GM19463 (cell line): ENCODE data around the gene PARVB.

Experiments
- ATAC-seq: cut with Tn5 transposase; IDR thresholded peaks from one replicate; pipeline ENCODE4 v1.9.1; 2021; ENCODE audit warnings: mild to moderate bottlenecking, moderate library complexity; ENCODE audit not compliant: unreplicated experiment

The PARVB gene, protein sequence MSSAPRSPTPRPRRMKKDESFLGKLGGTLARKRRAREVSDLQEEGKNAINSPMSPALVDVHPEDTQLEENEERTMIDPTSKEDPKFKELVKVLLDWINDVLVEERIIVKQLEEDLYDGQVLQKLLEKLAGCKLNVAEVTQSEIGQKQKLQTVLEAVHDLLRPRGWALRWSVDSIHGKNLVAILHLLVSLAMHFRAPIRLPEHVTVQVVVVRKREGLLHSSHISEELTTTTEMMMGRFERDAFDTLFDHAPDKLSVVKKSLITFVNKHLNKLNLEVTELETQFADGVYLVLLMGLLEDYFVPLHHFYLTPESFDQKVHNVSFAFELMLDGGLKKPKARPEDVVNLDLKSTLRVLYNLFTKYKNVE

DNA sequence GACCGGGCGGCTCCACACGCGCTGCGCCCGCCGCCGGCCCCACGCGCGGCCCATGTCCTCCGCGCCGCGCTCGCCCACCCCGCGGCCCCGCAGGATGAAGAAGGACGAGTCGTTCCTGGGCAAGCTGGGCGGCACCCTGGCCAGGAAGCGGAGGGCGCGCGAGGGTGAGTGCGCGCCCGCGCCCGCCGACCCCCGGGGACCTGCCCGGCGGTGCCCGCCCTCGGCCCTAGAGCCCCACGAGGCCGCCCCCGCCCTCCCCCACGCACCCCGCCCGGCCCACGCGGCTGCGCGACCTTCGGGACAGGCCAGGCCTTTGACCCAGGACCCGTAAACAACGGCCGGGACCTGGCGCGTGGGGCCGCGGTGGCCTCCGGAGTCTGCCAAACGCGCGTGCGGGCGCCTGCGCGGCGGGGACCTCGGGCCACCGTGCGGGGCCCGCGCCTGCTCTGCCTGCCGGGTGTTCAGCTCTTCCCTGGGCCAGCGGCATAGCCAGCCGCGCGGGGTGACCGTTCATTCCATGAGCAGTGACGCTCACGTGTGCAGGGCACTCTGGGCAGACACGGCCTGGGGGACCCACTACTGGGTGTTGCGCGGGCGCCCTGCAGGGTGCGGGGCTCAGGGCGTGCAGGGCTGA lies at the start of gene PARVB:
Gene PARVB, plus strand, starts transcription at position 15 of the 634 bp plus-strand sequence. Its CDS starts 38 bp downstream, at position 53.
- ATAC-seq = peak; percentile 6

DNA sequence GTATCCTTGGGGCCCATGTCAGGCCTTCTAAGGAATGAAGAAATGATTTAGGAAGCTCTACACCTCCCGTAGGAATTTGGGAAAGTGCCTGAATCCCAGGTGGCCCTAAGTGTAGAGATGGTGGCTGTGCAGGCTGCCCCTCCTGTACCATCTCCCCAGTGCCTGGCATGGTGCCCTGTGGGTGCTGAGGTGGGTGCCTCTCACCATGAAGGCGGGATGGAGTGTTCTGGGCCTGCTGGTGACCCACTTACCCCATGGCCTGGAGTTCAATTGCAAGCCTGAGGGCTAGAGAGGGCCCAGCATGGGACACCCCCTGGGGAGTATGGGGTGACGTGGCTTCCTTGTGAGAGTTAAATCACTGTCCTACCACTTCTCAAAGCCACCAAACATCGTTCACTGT lies 49.1 kb upstream of the PARVB start:
- no peak for ATAC-seq

DNA sequence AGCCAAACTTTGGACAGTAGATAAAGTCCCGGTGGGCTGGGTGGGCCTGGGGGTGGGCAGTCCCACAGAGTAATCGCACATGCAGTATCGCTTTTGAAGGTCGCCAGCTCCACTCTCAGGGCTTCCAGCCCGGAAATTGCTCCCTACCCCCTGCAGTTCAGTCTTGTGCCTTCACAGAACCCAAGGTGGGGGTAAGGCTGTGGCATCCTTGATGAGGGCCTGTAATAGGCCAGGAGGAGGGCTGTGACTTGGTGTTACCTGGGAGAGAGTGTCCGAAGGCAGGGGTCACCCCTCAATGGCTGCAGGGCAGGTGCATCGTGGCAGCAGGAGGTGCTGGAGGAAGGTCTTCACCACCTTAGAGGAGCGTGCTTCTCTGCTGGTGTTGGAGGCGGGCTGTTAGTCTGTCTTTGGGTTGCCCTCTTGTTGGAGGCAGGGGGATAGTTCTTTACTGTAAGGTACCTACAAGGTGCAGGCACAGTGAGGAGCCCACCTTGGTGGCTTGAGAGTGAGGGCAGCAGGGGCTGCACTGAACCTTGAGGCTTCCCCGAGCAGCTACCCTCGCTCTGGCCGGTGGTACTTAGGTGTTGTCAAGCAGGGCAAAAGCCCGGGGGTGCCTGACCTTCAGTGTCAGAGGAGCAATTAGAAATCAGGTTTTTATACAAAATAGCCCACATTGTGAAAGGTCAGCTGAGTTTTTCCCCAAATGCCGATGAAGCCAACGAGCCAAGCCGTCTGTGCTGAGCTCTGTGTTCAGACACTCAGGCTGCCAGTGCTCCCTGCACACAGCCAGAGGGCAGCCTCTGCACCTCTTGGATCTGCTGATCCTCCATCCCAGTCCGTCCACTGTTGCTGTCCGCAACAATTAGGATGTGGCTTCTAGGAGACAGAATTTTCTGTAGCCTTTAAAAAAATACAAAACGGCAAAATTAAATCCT lies 47.0 kb upstream of the PARVB start:
- no peak for ATAC-seq

DNA sequence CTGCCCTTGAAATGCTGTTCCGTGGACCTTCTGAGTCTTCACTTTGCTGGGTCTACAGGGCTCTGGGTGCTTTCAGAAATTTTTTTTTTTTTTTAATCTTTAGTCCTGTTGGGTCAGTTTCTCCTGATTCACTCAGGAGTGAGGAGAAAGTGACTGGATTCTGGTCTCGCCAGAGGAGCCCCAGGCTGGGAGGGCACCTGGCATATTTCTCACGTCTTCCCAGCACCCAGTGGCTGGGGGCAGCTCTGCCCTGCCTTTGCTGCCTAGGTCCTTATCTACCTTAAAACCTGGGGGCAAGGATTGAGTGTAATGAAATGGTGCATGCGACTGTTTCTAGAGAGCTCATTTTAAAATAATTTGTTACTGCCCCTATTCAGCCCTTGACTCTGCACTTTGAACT lies 45.5 kb upstream of the PARVB start:
- no peak for ATAC-seq

GRCh38 chr22:43980579-43980978 lies 43.5 kb upstream of the PARVB start:
- ATAC-seq = no peak

DNA sequence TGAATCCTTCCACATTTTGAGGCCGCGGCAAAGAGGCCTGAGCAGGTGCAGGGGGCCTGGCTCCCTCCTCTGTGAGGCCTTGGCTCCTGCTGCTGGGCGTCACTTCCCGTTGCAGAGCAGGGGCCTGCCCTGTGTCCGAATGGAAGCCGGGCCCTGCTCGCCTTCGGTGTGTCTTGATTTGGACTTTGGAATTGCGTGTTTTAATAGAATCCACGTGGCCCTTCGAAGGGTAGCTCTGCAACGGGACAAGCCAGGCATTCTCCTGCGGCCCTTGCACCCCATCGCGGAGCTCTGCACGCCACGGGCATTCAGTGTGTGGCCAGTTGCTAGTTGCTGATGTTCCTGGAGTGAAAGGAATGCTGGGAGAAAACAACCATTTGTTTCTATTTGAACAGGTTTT lies 43.1 kb upstream of the PARVB start:
- no peak for ATAC-seq

DNA sequence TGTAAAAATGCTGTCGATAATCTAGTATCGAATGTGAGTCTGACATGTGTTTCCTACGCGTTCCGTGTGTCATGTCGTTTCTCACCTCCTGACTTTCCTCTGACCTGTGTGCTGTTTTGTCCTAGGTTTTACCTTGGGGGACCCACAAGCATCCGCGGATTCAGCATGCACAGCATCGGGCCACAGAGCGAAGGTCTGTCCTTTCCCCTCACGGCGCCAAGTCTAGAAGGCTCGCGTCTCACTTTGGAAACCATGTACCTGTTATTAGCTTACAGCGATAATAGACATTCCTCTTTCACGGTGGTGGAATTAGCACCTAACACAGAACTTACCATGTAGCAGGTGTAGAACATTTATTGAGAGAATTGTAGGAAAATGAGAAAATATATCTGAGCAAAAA lies 40.3 kb upstream of the PARVB start:
- no peak for ATAC-seq

DNA sequence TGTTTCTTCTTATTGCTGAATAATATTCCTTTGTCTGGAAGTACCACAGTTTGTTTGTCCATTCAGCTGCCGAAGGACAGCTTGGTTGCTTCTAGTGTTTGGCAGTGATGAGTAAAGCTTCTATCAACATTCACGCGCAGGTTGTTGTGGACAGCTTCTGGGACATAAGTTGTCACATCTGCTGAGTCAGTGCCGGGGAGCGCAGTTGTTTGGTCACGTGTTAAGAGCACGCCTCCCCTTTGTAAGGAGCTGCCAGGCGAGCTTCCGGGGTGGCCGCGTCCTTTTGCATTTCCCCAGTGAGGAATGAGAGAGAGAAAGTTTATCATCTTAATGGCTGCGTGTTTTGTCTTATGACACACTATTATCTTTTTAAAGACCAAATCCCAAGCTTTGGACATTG lies 38.6 kb upstream of the PARVB start:
- ATAC-seq = no peak

- ATAC-seq = no peak
Measured at GRCh38 chr22:43988116-43988820, 35.8 kb upstream of the PARVB start.

GRCh38 chr22:43988960-43989359 lies 35.1 kb upstream of the PARVB start:
- ATAC-seq = no peak

DNA sequence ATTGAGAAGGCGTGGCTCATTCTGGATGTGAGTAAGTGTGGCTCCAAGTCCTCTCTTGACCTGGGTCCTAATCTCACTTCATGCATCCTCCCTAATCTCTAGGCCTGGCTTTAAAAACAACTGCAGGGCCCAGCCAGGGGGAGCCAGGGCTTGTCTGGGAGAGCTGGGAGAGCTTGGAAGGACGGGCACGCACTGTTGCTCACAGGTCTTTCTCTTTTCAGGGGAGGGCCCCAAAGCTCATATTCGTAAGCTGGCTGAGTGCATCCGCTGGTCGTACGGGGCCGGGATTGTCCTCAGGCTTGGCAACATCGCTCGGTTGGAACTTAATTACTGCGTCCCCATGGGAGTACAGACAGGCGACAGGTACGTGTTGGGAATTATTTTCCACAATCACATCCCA lies 34.1 kb upstream of the PARVB start:
- ATAC-seq = no peak

DNA sequence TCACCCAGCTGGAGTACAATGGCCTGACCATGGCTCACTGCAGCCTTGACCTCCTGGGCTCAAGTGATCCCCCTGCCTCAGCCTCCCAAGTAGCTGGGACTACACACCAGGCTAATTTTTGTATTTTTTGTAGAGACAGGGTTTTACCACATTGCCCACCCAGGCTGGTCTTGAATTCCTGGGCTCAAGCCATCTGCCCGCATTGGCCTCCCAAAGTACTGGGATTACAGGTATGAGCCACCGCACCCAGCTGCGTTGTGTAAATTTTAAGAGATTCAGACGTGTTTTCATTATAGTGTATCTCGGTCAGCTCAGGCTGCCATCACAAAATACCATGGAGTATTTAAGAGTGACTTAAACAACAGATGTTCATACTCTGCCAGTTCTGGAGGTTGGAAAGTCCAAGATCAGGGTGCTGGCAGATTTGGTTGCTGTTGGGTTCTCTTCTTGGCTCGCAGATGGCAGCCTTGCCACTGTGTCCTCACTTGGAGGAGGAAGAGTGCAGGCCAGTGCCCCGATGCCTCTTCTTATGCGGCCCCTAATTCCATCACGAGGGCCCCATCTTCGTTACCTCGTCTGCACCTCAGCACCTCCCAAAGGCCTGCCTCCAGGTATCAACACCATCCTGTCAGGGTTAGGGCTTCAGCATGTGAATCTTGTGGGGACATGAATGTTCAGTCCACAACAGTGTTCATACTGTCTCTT lies 32.6 kb upstream of the PARVB start:
- ATAC-seq = no peak

DNA sequence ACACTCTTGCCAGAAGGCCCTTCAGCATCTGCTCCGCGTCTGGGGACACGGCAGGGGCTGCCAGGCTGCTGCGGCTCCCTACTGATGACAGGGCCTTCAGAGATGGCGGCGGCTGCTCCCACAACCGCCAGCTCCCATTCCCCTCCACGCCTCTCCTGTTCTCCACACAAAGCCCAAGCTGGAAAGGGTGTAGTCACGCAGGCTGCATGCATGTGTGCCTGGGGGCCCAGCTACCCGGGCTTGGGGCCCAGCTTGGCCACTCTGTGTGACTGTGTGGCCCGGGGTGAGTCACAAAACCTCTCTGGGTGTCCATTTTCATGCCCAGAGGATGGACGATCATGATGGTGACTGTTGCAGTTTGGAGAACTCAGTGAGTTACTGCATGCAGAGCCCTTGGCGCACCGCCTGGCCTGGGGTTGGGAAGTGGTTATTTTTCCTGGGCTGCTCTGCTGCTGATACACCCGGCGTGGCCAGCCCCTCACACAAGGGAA lies 31.7 kb upstream of the PARVB start:
- no peak for ATAC-seq

GRCh38 chr22:43993072-43993760 lies 30.9 kb upstream of the PARVB start:
- ATAC-seq = no peak

DNA sequence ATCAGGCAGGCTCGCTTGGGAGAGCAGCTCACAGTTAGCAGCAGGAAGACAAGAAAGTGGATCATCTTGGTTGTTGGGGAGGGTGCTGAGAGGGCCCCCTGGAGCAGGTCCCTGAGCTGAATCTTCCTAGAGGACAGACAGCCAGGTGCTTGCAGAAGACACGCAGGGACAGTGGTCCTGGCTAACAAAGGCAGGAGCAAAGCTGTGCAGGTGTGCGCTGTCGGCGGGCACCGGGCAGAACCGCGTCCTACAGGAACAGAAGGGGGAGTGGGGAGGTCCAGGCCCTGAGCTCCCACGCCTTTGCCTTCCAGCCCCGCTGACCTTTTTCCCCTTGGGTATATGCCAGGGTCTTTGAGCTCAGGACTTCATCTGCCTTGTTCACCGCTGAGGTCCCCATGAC lies 30.1 kb upstream of the PARVB start:
- no peak for ATAC-seq

DNA sequence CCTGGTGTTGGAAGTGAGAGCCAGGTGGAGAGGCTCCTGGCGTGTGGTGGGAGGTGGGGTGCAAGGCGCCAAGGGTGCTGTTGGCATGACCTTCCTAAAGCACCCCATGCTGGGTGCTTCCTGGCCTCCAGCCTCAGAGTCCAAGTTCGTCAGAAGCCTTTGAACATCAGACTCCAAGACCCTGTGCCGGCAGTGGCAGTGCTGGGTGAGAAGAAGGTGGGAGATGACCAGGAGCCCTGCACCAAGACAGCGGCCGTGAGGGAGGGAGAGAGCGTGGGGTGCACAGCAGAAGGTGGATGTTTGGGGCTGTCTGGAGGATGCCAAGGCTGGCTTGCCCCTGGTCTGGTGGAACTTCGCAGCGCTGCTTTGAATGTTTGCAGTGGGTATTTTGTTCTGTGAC lies 29.7 kb upstream of the PARVB start:
- no peak for ATAC-seq

DNA sequence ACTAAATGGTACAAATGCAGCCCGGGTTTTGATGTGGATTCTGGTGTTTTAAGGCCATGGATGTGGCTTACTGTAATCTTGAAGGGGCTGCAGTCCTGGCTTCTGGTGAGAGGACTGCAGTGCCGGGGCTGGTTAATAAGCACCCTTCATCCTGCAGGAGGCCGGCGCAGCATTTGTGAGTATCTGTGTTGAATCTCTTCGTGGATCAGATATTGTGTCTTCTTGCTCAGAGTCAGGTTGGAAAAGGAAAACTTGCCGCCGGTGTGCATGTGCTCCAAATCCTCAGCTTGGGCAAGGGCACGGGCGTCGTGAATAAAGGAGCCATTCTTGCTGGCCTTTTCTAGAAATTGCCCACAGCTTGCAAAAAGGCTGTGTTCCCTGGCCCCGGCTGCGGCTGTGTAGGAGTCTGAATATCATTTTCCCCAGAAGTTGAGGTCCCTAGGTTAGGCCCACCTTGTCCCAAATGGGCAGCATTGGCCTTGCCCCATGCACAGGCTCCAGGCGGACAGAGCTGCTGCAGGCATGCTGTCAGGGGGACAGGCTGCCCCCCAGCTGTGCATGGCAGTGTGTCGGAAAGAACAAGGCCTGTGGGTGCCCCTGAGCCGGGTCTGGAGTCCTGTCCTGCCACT lies 28.9 kb upstream of the PARVB start:
- no peak for ATAC-seq

DNA sequence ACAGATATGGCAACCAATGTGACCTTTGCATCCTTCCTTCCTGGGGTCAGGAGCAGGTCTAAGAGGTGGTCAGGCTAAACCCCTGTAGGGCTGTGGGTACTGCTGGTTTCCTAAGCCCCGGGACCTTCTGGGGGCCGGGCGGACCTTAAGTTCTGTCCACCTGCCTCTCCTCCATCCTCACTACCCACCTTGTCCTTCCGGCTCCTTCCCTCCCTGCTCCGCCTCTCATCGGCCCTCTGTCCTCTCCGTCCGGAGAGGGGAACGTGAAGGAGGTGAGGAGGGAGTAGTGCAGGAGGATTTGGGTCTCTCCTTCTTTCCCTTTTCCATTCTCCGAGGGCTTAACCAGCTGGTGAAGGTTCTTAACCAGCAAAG lies 28.3 kb upstream of the PARVB start:
- ATAC-seq = no peak
